Activated naive CD8-positive, alpha-beta T cell (primary cell): ENCODE data around the gene MCRS1.

ENCODE experiments used
- H3K27ac Mint-ChIP-seq: one replicate; pipeline ENCODE4 v1.8.0; 2021; ENCODE audit warnings: mixed read lengths
- H3K27me3 Mint-ChIP-seq: one replicate; pipeline ENCODE4 v1.8.0; 2021; ENCODE audit warnings: mixed read lengths
- H3K36me3 Mint-ChIP-seq: one replicate; pipeline ENCODE4 v1.8.0; 2021; ENCODE audit warnings: mixed read lengths
- H3K4me1 Mint-ChIP-seq: one replicate; pipeline ENCODE4 v1.8.0; 2021; ENCODE audit warnings: low read depth, mixed read lengths
- H3K4me3 Mint-ChIP-seq: one replicate; pipeline ENCODE4 v1.8.0; 2021; ENCODE audit warnings: mild to moderate bottlenecking, mixed read lengths
- H3K9me3 Mint-ChIP-seq: one replicate; pipeline ENCODE4 v1.8.0; 2021; ENCODE audit warnings: low read depth, mixed read lengths

Gene MCRS1

GRCh38 chr12:49565406-49566265 is 2.3 kb downstream of the MCRS1 start:
- Mint-ChIP-seq H3K4me1 (peaks cover 50% of the 10 kb centered on the region), H3K4me3 (peak overlapping the region; percentile 17), H3K36me3 (peaks cover 4% of the 10 kb centered on the region), H3K9me3 (no peaks in the 10 kb centered on the region), H3K27ac (no peak overlapping the region), H3K27me3 (no peaks in the 10 kb centered on the region)

GRCh38 chr12:49564686-49565405 is 3.1 kb downstream of the MCRS1 start:
- Mint-ChIP-seq H3K9me3 (no peaks in the 10 kb centered on the region), H3K27ac (no peak overlapping the region), H3K4me3 (peak overlapping the region; percentile 28), H3K4me1 (peaks cover 48% of the 10 kb centered on the region), H3K36me3 (peaks cover 4% of the 10 kb centered on the region), H3K27me3 (no peaks in the 10 kb centered on the region)

- H3K27me3 Mint-ChIP-seq = no peaks in the 10 kb centered on the region
- peak overlapping the region; percentile 20 for H3K4me3 Mint-ChIP-seq
- H3K4me1 Mint-ChIP-seq = peaks cover 48% of the 10 kb centered on the region
- H3K27ac Mint-ChIP-seq = no peak overlapping the region
- no peaks in the 10 kb centered on the region for H3K9me3 Mint-ChIP-seq
- H3K36me3 Mint-ChIP-seq = peaks cover 4% of the 10 kb centered on the region
Observed at GRCh38 chr12:49563951-49564685, 3.8 kb downstream of the MCRS1 start.

- no peaks in the 10 kb centered on the region for H3K9me3 Mint-ChIP-seq
- H3K36me3 Mint-ChIP-seq = peaks cover 4% of the 10 kb centered on the region
- H3K4me3 Mint-ChIP-seq = no peak overlapping the region
- peaks cover 41% of the 10 kb centered on the region for H3K4me1 Mint-ChIP-seq
- H3K27me3 Mint-ChIP-seq = no peaks in the 10 kb centered on the region
- no peak overlapping the region for H3K27ac Mint-ChIP-seq
Observed at GRCh38 chr12:49562831-49563230, 5.1 kb downstream of the MCRS1 start.

- Mint-ChIP-seq H3K27me3 (no peaks in the 10 kb centered on the region), H3K4me1 (peaks cover 36% of the 10 kb centered on the region), H3K9me3 (no peaks in the 10 kb centered on the region), H3K27ac (no peak overlapping the region), H3K36me3 (peaks cover 4% of the 10 kb centered on the region), H3K4me3 (no peak overlapping the region)
Observed at GRCh38 chr12:49562233-49562632, 5.7 kb downstream of the MCRS1 start.

GRCh38 chr12:49560695-49561094 is 7.2 kb downstream of the MCRS1 start:
- Mint-ChIP-seq H3K27me3 (no peaks in the 10 kb centered on the region), H3K4me1 (peaks cover 31% of the 10 kb centered on the region), H3K27ac (peak overlapping the region; percentile 69), H3K9me3 (no peaks in the 10 kb centered on the region), H3K4me3 (no peak overlapping the region), H3K36me3 (peaks cover 4% of the 10 kb centered on the region)

- H3K36me3 Mint-ChIP-seq = peaks cover 4% of the 10 kb centered on the region
Observed at GRCh38 chr12:49559011-49559675, 8.8 kb downstream of the MCRS1 start.

GRCh38 chr12:49558526-49558925 is 9.4 kb downstream of the MCRS1 start:
- Mint-ChIP-seq H3K27me3 (no peaks in the 10 kb centered on the region), H3K9me3 (no peaks in the 10 kb centered on the region), H3K4me1 (peaks cover 14% of the 10 kb centered on the region), H3K4me3 (no peak overlapping the region), H3K36me3 (peaks cover 4% of the 10 kb centered on the region), H3K27ac (no peak overlapping the region)

More at GRCh38 chr12:49559011-49559675, 8.8 kb downstream of the MCRS1 start:
- Mint-ChIP-seq H3K4me3 (no peak overlapping the region), H3K27ac (no peak overlapping the region), H3K9me3 (no peaks in the 10 kb centered on the region), H3K4me1 (peaks cover 19% of the 10 kb centered on the region), H3K27me3 (no peaks in the 10 kb centered on the region)

- Mint-ChIP-seq H3K4me3 (no peak overlapping the region), H3K4me1 (peaks cover 16% of the 10 kb centered on the region), H3K36me3 (peaks cover 4% of the 10 kb centered on the region), H3K27me3 (no peaks in the 10 kb centered on the region), H3K9me3 (no peaks in the 10 kb centered on the region), H3K27ac (no peak overlapping the region)
Observed at GRCh38 chr12:49557917-49558215, 10.1 kb downstream of the MCRS1 start.

- Mint-ChIP-seq H3K27me3 (no peaks in the 10 kb centered on the region), H3K4me1 (peaks cover 19% of the 10 kb centered on the region), H3K9me3 (no peaks in the 10 kb centered on the region), H3K36me3 (peaks cover 4% of the 10 kb centered on the region), H3K4me3 (no peak overlapping the region), H3K27ac (no peak overlapping the region)
Observed at GRCh38 chr12:49557187-49557916, 10.6 kb downstream of the MCRS1 start.

GRCh38 chr12:49556391-49557186 is 11.4 kb downstream of the MCRS1 start:
- Mint-ChIP-seq H3K4me3 (no peak overlapping the region), H3K27me3 (no peaks in the 10 kb centered on the region), H3K4me1 (peaks cover 19% of the 10 kb centered on the region), H3K27ac (peak overlapping the region; percentile 46), H3K9me3 (no peaks in the 10 kb centered on the region), H3K36me3 (peaks cover 4% of the 10 kb centered on the region)

GRCh38 chr12:49555631-49556390 is 12.1 kb downstream of the MCRS1 start:
- Mint-ChIP-seq H3K36me3 (peaks cover 2% of the 10 kb centered on the region), H3K9me3 (no peaks in the 10 kb centered on the region), H3K27ac (no peak overlapping the region), H3K27me3 (no peaks in the 10 kb centered on the region), H3K4me3 (no peak overlapping the region), H3K4me1 (peaks cover 14% of the 10 kb centered on the region)

- Mint-ChIP-seq H3K4me1 (peaks cover 9% of the 10 kb centered on the region), H3K4me3 (no peak overlapping the region), H3K36me3 (no peaks in the 10 kb centered on the region), H3K27ac (no peak overlapping the region), H3K9me3 (no peaks in the 10 kb centered on the region), H3K27me3 (no peaks in the 10 kb centered on the region)
Observed at GRCh38 chr12:49554266-49554665, 13.7 kb downstream of the MCRS1 start.
